Testis (tissue), 3 donors: ENCODE data around the gene YIPF1. TPM values are rescaled to one million over a fixed set of nuclear protein-coding genes. Genes with fewer than 3 reads are reported as not detected.

ENCODE experiments used
- DNase-seq: peaks from one replicate; pipeline ENCODE4 v3.0.0-alpha.2; 2019
- H3K27ac ChIP-seq, 2 donors: fragments of 200-600 bp; sonication (generic); one replicate each; pipeline ENCODE4 v1.5.1; 2019
- H3K27me3 ChIP-seq: fragments of 200-600 bp; sonication (generic); one replicate; pipeline ENCODE4 v1.5.1; 2019
- H3K36me3 ChIP-seq: fragments of 200-600 bp; sonication (generic); one replicate; pipeline ENCODE4 v1.5.1; 2017; ENCODE audit warnings: low read depth; ENCODE audit errors: missing control alignments
- H3K4me1 ChIP-seq: fragments of 200-600 bp; sonication (generic); one replicate; pipeline ENCODE4 v1.5.1; 2019
- H3K4me3 ChIP-seq, 2 donors: fragments of 200-600 bp; sonication (generic); one replicate each; pipeline ENCODE4 v1.5.1; 2017 to 2019
- H3K9me3 ChIP-seq: fragments of 200-600 bp; sonication (generic); one replicate; pipeline ENCODE4 v1.5.1; 2017
- CTCF ChIP-seq, 3 experiments: fragments of 450-650 bp in 2 of 3; fragments of 200-600 bp in 1 of 3; sonication (generic) in 1 of 3; IDR thresholded peaks; one replicate each; pipeline ENCODE4 v1.5.1; 2016 to 2019; ENCODE audit warnings: antibody characterized with exemption in 3 of 3, mild to moderate bottlenecking in 2 of 3, moderate library complexity in 1 of 3
- POLR2A ChIP-seq: fragments of 450-650 bp; IDR thresholded peaks from one replicate; pipeline ENCODE4 v1.6.1; 2017; ENCODE audit warnings: antibody characterized with exemption, mild to moderate bottlenecking, moderate library complexity
- WGBS, 2 donors: methylation state at CpG; one replicate each; pipeline ENCODE4 v1.1.5; 2018; 5-methylcytosine and 5-hydroxymethylcytosine counted together
- intact Hi-C: fragments of 100-400 bp; cut with DNase I; formaldehyde crosslinking; loops from one replicate; pipeline ENCODE4 v1.15.1; 2023; ENCODE audit warnings: low total_unique reads
- polyA plus RNA-seq: library from polyadenylated mRNA; stranded (reverse); fragments of 350-450 nt; fragmentation: Illumina TruSeq; extraction: RNeasy Lipid Tissue Mini Kit (QIAGEN cat#74804); gene quantifications from one replicate; pipeline ENCODE4 v1.2.3, GENCODE V29; 2014; ENCODE audit warnings: low read depth, low replicate concordance; ENCODE audit not compliant: insufficient read depth
- total RNA-seq, 2 donors: library from RNA; depleted of rRNA; stranded (reverse); fragments of >200 nt; gene quantifications; one replicate each; pipeline ENCODE4 v1.2.3, GENCODE V29; 2016

The YIPF1 gene
- total and polyA plus RNA-seq, 3 donors from 2014 or later, result 34.1 to 45.9 (median 35.9) TPM

GRCh38 chr1:53896635-53897229 lies 7.1 kb upstream of the YIPF1 start:
- Histone ChIP-seq H3K27me3 (no peaks in the 10 kb centered on the region), H3K9me3 (no peaks in the 10 kb centered on the region), H3K4me1 (no peaks in the 10 kb centered on the region), H3K4me3 (no peak overlapping the region), H3K36me3 (no peaks in the 10 kb centered on the region), H3K27ac (no peak overlapping the region)
- TF ChIP-seq CTCF (IDR thresholded peaks at IDR 0.05) (no peak), POLR2A (no peak)
- intact Hi-C loops, result no loop called here
- WGBS, 2 donors, result 83 to 93% methylated on average over 2 of the region's 2 CpGs
- DNase-seq, result no peak

GRCh38 chr1:53895421-53895820 lies 5.8 kb upstream of the YIPF1 start:
- intact Hi-C loops, result no loop called here
- Histone ChIP-seq H3K4me1 (no peaks in the 10 kb centered on the region), H3K36me3 (no peaks in the 10 kb centered on the region), H3K9me3 (no peaks in the 10 kb centered on the region), H3K4me3 (no peak overlapping the region), H3K27ac (no peak overlapping the region), H3K27me3 (no peaks in the 10 kb centered on the region)
- TF ChIP-seq POLR2A (no peak), CTCF (IDR thresholded peaks at IDR 0.05) (no peak)
- WGBS, 2 donors, result 91 to 92% methylated on average over 6 of the region's 6 CpGs
- no peak for DNase-seq

GRCh38 chr1:53894644-53895043 lies 5.0 kb upstream of the YIPF1 start:
- Histone ChIP-seq H3K4me1 (no peaks in the 10 kb centered on the region), H3K36me3 (no peaks in the 10 kb centered on the region), H3K27me3 (no peaks in the 10 kb centered on the region), H3K4me3 (no peak overlapping the region), H3K9me3 (no peaks in the 10 kb centered on the region), H3K27ac (no peak overlapping the region)
- whole genome bisulfite sequencing, 2 donors, result 94 to 96% methylated on average over 5 of the region's 5 CpGs
- DNase-seq, result no peak
- no peak for TF ChIP-seq POLR2A
- no peak for TF ChIP-seq CTCF (IDR thresholded peaks at IDR 0.05)
- intact Hi-C loops, result no loop called here

GRCh38 chr1:53893999-53894636 lies 4.5 kb upstream of the YIPF1 start, which contains the start of gene DIO1:
TSS of gene DIO1 (plus strand) at chr1:53894187. CDS start at chr1:53894211, 24 bp downstream.
- Histone ChIP-seq H3K27ac (no peak within 1 kb of the TSS), H3K4me3 (no peak within 1 kb of the TSS)
- DNase-seq, result no peak

More at GRCh38 chr1:53893999-53894636, 4.5 kb upstream of the YIPF1 start, which contains the start of gene DIO1:
- Histone ChIP-seq H3K27me3 (no peaks in the 10 kb centered on the region), H3K9me3 (no peaks in the 10 kb centered on the region), H3K4me1 (no peaks in the 10 kb centered on the region), H3K36me3 (no peaks in the 10 kb centered on the region)
- intact Hi-C loops, result no loop called here
- 81 to 87% methylated on average over 8 to 14 of the region's 14 CpGs for WGBS, 2 donors
- no peak for TF ChIP-seq CTCF (IDR thresholded peaks at IDR 0.05)
- TF ChIP-seq POLR2A, result no peak
